GM19239 (cell line): ENCODE results near the gene HOXD4.

Source experiments
- DNase-seq: peaks from one replicate; pipeline ENCODE4 v3.0.0; 2011; ENCODE audit warnings: low spot score; ENCODE audit not compliant: insufficient read length
- FAIRE-seq: peaks from 2 replicates; lab custom pipeline; 2011; peaks lifted over from hg19 to GRCh38; lab: Jason Lieb, UNC

The HOXD4 gene

DNA sequence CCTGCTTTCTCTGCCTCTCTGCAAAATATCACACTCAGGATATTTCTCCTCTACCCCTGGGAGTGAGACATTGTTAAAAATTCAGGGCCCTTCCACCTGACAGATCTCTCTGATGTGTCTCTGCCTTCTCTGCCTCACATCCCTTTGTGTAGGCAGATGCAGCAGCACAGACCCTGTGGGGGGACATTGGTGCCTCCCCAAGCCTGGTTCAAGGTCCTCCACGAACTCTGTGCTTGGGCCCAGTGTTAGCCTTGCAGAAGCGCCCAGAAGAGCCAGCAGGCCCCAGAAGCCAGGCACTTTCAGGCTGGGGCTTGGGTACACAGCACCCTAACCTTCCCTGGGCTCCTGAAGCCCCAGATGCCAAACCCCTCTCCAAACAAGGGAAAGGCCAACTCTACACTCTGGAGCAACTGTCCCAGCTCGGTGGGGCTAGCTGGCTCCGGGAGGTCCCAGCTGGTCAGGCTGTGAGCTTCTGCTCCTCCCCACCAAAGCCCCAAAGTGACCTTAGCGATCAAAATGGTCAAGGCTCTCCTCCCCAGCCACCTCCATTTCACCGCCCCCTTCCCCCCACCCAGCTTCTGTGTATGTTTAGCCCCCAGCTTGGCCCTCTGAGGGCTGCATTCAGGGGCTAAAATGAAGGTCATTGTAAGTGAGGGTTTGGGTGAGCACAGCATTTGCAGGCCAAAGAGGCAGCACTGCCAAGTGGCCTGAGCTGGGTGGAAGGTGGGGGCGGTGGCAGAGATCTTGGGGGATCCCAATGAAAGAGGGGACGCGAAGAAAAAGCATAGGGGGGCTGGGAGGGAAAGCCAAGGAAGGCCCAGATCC, 26.2 kb upstream of the HOXD4 start:
- FAIRE-seq (no peak), DNase-seq (no peak)

DNA sequence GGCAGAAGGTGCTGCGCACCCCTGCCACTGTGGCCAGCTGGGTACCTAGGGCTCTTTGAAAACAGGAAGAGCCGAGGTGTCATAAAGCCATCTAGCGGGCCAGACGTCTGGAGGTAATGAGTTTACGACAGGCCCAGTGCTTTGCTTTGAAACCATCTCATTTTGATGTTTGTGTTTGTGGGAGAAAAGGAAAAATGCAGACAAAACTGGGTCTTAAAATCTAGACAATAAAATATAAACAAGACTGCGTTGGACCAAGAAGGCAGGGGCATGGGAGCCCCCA, 25.6 kb upstream of the HOXD4 start:
- FAIRE-seq (no peak), DNase-seq (no peak)

DNA sequence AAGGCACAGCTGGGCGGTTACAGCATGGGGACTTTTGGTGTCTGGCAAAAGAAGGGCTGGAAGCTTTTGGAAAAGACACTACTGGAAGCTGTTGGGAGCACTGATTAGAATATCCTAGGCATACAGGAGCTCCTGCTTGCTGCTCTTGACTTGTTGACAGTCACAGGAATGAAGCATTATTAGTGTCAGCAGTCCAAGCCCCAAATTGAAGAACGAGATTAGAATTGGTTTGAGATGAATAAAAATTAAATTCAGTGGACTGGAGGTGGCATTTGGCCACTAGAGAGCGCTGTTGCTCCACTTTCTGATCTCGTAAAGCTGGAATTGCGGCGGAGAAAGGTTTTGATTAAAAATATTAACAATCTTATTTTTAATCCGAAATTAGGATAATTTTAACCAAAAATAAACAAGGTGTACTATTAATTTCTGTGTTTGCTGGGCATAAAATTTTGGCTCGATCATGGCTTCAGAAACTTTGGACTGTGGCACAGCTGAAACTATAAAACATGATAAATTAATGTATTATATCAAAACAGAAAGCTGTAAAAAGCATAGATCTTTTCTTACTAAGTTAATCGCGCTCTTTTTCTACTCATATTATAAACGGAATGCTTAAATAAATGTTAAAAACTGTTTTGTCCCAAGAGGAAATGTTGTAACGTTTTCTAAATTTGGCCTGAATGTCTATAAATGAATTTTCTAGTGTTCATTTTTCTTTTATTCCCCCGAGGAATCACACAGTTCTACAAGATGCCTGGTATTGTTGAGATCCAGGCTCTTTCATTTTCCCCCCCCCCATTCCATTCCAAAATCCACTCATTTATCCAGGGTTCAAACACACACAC, 24.2 kb upstream of the HOXD4 start:
- FAIRE-seq (peak; percentile 90), DNase-seq (no peak)

DNA sequence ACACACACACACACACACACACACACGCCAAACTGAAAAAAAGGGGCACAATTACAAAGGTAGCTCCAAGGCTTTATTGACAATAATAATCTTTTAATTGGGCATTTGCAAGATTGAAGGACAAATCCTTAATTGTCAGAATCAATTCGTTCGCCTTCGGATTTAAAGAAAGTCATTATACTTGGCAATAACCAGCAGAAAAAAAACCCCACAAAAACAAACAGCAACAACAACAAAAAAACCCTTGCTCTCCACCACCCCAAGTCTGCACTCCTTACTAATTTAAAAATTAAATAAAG, 23.6 kb upstream of the HOXD4 start:
- DNase-seq (no peak), FAIRE-seq (no peak)

DNA sequence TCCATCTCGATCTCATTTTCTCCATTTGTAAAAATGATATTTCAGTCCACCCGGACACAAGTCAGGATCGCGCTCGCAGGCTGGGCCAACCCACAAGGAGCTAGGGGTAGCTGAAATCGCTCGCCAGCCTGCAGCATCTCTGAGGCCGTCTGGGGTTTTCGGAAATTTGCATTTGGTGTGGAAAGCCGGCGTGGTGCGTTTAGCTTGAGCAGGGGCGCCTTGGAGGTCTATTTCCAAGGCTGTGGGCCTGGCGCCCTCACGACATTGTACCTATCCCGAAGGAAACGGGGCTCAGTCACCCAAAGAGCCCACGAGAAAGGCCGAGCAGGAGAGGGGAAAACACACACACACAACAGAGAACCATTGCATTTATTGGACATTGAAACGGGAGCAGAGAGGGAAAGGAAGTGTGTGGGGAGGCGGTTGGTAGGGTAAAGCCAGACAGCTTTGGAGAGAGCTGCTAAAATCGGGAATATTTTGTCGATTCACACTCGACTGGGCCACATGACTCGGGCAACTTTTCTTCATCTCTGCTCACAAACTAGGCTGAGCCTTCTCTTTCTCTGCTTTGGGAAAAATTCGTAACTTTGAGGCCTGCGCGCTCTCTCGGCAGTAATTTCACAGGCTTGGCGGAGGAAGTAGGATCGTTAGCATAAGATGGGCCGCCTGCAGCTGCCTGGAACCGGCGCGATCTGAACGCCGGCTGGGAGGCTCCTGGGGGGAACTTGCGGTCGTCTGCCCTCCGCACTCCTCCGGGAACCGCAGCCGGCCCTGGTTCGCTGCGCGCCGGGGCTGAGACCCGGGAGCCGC, 23.0 kb upstream of the HOXD4 start:
- no peak for FAIRE-seq
- no peak for DNase-seq

DNA sequence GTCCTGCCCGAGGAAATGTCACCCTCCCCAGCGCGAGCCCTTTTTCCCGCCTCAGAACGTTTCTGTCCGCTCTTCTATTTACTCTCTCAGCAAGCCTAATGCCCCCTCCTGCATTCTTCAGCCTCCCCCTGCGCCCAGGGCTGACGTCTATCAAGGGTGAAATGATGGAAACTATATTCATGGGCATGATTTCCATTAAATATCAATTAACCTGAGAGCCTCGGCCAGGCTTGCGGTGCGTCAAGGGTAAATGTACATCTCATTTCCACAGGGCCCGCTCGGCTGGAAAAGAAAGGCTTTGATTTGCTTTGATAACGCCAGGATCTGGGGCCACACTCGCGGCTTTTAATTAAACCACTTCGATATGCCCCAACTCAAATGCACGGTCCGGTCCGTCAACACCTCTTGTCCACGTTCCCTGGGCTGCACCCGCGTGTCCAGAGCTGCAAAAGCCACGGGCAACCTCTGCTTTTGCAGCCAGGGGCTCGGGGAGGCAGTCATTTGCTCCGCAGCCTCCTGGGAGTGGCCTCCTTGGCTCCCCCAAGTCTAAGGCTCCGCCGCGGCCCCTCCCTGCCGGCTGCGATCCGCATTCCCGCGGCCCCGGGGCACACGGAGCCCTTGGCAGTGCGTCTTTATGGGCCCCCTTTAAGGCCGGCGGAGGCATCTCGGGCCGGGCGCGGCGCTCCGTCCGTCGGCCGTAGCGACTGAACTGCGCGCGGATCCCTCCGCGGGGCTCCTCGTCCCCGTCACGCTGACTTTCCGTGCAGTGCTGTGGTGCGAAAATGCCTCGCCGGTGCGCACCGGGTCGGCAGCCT, 22.2 kb upstream of the HOXD4 start, which contains the start of gene HOXD8:
Gene HOXD8 (plus strand): TSS at position 724 of the 815 bp plus-strand sequence. CDS start 662 bp downstream, outside the sequence.
- DNase-seq, result no peak
- FAIRE-seq, result no peak

DNA sequence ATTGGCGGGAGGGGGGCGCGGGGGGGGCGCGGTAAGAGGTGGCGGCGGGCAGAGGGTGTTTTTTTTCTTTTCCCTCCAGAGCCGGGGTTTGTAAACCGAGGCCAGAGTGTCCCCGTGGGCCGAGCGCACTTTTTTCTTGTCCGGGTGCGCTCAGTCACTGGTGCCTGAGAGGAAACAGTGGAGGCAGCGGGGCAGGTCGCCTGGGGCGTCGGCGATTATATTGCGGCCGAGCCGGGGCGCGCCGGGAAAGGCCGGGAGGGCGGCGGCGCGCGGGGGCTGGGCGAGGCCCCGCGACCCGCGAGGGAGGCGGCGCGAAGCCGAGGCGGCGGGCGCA, 21.6 kb upstream of the HOXD4 start:
- no peak for DNase-seq
- no peak for FAIRE-seq

DNA sequence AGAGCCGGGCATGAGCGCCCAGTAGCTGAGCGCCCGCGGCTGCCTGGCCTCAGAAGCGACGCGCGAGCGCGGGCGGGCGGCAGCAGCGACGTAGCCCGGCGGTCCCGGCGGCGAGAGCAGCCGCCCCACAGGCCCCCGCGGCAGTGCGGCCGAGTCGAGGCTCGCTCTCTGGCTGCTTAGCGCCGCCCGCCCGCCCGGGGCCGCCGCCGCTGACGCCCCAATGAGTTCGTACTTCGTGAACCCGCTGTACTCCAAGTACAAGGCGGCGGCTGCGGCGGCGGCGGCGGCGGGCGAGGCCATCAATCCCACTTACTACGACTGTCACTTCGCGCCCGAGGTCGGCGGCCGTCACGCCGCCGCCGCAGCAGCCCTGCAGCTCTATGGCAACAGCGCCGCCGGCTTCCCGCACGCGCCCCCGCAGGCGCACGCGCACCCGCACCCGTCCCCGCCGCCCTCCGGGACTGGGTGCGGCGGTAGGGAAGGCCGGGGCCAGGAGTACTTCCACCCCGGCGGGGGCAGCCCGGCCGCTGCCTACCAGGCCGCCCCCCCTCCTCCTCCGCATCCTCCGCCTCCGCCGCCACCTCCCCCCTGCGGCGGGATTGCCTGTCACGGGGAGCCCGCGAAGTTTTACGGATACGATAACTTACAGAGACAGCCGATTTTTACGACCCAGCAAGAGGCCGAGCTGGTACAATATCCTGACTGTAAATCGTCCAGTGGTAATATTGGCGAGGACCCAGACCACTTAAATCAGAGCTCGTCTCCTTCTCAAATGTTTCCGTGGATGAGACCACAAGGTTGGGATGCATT, 21.0 kb upstream of the HOXD4 start:
- FAIRE-seq (no peak), DNase-seq (no peak)

DNA sequence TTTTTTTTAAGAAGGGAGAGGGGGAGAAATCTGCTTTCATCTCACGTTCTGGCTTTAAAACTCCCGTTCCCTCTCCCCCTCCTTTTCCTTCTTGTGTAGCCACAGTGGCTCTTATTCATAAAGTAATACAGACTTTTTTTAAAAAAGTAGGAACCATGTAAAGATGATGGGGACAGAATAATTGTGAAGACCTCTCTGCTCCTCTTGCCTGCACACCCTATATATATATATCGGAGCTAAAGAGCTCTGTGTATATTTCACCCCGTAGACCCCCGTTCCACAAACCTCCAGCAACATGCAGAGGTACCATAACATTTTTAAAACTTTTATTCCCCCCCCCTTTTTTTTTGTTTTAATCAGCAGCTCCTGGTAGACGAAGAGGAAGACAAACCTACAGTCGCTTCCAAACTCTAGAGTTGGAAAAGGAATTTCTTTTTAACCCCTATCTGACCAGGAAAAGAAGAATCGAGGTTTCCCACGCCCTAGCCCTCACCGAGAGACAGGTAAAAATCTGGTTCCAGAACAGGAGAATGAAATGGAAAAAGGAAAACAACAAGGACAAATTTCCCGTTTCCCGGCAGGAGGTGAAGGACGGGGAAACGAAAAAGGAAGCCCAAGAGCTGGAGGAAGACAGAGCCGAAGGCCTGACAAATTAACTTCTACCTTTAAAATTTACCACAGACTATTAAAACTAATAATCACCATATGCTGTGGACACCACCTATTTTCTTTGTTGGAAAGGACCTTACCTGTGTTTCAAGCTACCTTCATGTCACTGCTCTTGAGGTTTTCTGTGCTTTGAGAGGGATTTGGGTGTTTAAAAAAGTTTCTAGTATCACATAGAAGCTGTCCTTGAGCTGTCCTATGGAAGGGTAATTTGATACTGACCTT, 20.1 kb upstream of the HOXD4 start:
- DNase-seq (no peak), FAIRE-seq (no peak)

DNA sequence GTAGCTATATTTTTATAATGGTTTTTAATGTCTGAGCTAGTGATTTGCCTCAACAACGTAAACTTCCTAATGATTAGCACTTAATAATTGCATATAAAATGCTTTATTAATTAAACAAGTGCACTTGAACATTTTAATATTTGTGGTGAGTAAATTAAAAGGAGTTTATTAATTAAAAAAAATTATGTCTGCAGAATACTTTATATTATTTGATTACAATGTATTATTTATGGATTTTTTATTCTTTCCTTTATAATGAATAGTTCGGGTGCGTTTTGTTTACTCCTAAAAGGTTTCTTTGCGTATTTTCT, 19.5 kb upstream of the HOXD4 start:
- no peak for DNase-seq
- FAIRE-seq, result no peak

DNA sequence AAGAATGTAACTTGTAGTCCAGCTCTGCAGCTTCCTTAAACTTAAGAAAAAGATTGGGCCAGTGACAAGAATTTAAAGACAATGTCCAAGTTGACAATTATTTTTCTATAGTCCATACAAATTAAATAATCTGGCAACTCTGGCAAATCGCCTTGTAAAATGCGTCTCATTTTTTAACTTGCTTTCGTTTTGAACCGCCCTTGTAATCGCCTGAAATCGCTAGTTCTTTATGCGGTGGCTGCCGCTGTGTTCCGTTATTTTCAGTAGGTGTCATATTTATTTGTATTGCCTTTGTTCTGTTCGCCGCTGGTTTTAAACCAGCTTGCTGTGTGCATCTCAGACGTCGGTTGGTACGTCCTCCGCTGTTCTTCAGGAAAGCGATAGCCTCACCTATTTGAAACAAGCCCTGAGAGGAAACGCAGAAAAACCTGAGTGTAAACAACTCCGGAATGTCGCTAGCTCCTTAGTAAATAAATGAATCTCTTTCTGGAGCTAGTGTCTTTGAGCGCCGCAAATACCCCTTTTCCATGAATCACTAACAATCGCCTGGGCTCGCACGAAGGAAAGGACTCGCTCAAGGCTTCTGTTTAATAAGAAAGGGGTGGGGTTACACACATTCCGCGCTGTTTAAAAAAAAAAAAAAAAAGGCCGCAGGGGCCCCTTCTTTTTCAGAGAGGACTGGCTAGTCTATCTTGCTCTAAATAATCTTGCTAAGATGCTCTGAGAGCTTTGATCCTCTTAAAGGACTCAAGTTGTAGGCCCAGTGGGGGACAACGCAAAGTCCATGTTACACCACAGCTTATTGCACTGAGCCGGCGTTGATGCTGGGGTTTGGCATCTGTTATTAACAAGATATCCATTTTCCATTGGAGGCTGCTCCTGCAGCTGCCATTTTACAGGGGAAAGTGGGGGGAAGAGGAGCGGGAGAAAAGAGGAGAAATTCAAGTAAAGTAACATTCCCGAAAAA, 18.9 kb upstream of the HOXD4 start:
- DNase-seq, result no peak
- FAIRE-seq, result peak; percentile 18

DNA sequence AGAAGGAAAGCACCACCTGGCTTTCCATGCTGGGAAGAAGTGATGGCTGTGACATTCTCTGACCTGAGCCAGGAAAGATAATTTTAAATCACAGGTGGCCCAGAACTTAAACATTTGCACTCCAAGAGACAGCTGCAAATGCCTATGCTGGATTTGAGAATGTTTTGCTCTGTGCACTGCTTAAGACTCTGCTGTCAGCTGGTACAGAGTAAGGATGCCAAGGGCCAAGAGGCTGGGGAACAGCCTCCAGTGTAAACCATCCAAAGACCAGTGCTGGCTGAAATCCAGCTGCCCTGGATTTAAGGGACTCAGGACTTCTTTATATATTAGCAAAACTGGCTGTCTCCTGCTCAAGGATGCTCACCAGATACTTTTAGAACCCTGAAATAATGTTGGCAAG, 18.0 kb upstream of the HOXD4 start:
- no peak for FAIRE-seq

DNA sequence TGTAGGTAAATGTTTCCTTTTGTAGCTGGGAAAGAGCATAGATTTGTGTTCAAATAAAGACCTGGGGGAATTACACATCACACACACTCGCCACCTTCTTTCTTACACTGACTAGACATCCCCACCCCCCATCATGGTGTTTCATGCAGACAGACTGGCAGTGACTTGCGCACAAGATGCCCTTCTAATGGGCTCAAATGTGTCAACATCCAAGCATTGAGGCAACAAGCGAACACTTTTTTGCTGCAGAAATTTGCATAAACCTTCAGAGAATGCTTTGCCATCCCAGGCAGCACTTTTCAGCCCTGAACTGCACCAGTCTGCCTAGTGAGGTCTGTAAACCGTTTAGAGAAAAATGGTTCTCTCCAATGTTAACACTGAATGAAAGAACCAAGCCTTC, 17.3 kb upstream of the HOXD4 start:
- no peak for DNase-seq
- no peak for FAIRE-seq

More for the DNA sequence above, 18.0 kb upstream of the HOXD4 start:
- no peak for DNase-seq

DNA sequence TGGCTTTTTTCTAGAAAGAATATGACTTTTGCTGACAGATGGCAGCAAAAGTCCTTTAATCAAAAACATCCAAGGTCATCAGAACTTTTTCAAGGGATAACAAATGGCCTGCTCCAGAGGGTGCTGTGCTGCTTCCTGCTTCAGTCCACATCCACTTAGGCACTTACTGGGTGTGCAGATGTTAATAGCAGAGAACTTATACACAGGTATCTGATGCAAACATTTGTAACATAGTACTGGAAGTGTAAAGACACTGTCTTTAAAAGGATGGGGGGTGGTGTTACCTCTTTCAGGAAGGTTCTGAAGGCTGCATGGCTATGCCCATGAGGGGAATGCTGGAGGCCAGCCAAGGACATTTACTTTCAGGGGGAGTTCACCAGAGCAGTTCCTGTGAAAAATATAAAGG, 16.3 kb upstream of the HOXD4 start:
- FAIRE-seq (no peak), DNase-seq (no peak)

DNA sequence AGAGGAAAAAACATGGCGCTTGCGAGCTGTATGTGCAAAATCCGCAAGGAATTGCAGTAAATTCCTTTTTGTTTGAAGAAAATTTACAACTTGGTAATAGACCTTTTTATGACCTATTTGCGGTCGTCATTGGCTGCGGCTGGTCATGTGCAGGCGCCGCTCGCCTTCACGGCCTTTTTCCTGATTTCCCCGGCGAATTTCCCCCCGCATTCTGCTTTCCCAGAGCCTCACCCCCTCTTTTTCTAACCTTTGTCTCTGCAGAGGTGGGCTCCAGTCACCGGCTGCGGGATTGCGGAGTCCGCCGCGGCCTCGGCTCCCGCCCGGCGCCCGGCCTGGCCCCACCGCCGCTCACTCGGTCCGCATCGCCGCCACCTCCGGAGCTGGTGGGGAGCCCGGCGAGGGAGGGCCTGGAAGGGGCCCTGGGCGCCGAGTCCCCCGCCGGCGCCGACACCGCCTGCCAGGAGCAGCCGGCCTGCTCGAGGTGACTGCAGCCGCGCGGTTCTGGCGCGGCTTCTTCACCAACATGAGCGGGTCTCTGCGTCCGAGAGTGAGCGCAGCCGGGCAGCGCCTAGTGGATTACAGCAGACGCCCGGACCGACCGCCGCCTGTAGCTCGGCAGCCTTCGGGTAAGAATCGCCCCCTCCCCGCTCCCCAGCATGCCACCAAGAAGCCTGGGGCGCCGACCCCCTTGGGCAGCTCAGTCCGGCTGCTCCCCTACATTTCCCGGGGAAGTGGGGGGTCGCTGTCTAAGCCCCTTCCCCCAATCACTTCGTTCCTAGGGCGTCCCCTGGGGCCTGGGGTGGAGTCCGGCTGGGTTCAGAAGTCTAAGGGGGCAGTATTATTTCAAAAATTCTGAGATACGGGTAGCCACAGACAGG, 14.7 kb upstream of the HOXD4 start:
- no peak for DNase-seq

DNA sequence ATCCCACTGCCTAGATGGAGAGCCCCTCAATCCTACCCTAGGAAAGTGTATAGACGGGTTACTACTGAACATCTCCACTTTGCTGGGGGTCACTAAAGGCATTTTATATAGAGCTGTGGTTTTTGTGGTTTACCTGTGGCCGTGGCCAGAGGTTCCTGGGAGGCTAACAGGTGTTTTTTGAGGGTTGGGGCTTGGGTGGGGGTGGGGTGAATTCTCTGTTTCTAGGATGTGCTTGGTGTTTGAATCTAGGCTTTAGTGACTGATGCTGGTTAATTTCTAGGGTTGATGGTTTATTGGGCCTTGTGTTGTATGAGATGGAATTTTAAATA, 14.1 kb upstream of the HOXD4 start:
- no peak for DNase-seq
- FAIRE-seq, result no peak

More for the DNA sequence above, 14.7 kb upstream of the HOXD4 start:
- FAIRE-seq, result no peak

DNA sequence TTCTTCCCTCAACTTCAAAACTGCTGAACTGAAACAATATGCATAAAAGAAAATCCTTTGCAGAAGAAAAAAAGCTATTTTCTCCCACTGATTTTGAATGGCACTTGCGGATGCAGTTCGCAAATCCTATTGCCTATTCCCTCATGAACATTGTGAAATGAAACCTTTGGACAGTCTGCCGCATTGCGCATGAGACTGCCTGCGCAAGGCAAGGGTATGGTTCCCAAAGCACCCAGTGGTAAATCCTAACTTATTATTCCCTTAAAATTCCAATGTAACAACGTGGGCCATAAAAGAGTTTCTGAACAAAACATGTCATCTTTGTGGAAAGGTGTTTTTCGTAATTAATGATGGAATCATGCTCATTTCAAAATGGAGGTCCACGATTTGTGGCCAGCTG, 13.4 kb upstream of the HOXD4 start:
- DNase-seq (no peak), FAIRE-seq (no peak)
